ENCODE measurements around the gene PDP2. TPM values are rescaled to one million over a fixed set of nuclear protein-coding genes. Genes with fewer than 3 reads are reported as not detected.

The PDP2 gene
- total and polyA plus RNA-seq, 10 of the 15 experiments (the other 5 are each of a cell fraction or from before 2014, with no cell fraction given): 1.9 to 31.1 (median 6.2) TPM

DNA sequence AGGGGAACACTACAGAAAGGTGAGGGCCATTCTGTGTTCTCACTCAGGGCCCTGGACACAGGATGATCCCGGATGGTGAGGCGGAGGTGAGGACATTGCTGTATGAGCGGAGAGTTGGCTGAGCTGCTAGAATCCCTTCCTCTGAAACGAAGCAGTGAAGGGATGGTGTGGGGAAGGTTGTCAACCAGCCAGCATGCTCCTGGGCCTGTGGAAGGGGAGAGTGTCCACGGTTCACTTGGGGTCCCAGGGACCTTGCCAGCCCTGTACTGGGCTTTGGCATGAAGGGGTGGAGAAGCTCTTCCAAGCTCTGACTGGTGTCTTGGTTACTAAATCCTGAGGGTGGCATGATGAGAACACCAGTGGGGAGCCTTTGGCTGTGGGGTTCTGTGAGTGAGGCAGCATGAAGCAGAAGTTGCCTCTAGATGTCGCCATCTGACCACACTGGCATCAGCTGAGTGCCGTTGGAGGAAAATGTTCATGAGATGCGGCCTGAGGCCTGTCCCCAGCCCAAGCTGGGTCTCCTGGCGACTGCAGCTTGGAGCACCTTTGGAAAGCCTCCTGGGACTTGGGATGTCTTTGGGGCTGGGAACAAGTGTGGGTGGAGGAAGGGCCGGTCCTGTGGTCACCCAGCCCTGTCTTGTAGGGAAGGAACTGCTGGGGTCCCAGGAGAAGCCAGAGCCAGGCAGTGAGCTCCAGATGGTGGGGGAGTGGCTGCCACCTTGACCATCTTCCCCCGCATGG is 14.8 kb downstream of the PDP2 start:
- ChIA-PET POLR2A (interaction anchor here (1.0 kb wide), 1 partner anchor 13 kb away, joined by 3 read pairs; no protein-coding TSS in a partner anchor), CTCF (interaction anchor here (0.6 to 9.7 kb wide), 21 partner anchors 8 to 123 kb away, joined by 3 to 77 read pairs (median 4); partner anchors contain the start of genes CDH16, PDP2 and RRAD), RAD21 (ENCODE audit: unreplicated experiment) (interaction anchor here (1.0 to 1.9 kb wide), 7 partner anchors 9 to 259 kb away, joined by 3 to 6 read pairs (median 4); partner anchors contain the start of gene PDP2), SMC1A (ENCODE audit: uncharacterized antibody, unreplicated experiment) (interaction anchor here (0.6 to 3.0 kb wide), 8 partner anchors 9 to 240 kb away, joined by 3 to 9 read pairs (median 3); no protein-coding TSS in a partner anchor)
- Histone ChIP-seq H3K27ac (ENCODE audit: control insufficient read depth, insufficient read depth) (no peak overlapping the region), H3K79me2 (ENCODE audit: control insufficient read depth, insufficient read depth, low read length) (no peaks in the 10 kb centered on the region), H3K4me3 (no peak overlapping the region), H3K9ac (ENCODE audit: control insufficient read depth, insufficient read depth, low read length) (no peak overlapping the region), H4K20me1 (ENCODE audit: control insufficient read depth, insufficient read depth) (no peaks in the 10 kb centered on the region), H3K9me3 (replicated peaks; ENCODE audit: control insufficient read depth, insufficient read depth, low read length) (no peaks in the 10 kb centered on the region), H3K36me3 (ENCODE audit: control insufficient read depth in 2 of 2, insufficient read depth in 2 of 2, low read length in 1 of 2) (no peaks in the 10 kb centered on the region), H3K27me3 (replicated peaks in 1 of 2; ENCODE audit: control insufficient read depth in 2 of 2, insufficient read depth in 2 of 2, low read length in 1 of 2) (no peaks in the 10 kb centered on the region), H3K4me2 (ENCODE audit: control insufficient read depth, insufficient read depth) (no peak overlapping the region), H3K4me1 (ENCODE audit: control insufficient read depth, insufficient read depth, low read length) (no peaks in the 10 kb centered on the region; the same call in 1 of the 2 replicates), H2AFZ (ENCODE audit: control insufficient read depth, low read depth, low read length) (no peak overlapping the region)
- in situ Hi-C loops (cut with MboI): no loop called here
- WGBS (ENCODE audit: insufficient coverage, insufficient replicate concordance, low lambda C conversion rate, missing lambda C conversion rate): 47% methylated on average over 10 of the region's 11 CpGs
- TF ChIP-seq RAD21 (IDR thresholded peaks at IDR 0.05; ENCODE audit: insufficient read depth, low read depth, low read length) (peak; percentile 89), SMC3 (IDR thresholded peaks at IDR 0.05; ENCODE audit: borderline replicate concordance, low read length) (peak; percentile 67), POU2F2 (IDR thresholded peaks at IDR 0.05; ENCODE audit: borderline replicate concordance, low read depth, low read length) (0 out of 3 replicates have a peak, but pooled peaks have one; percentile 34), IRF4 (IDR thresholded peaks at IDR 0.05; ENCODE audit: low read depth, low read length) (no peak), RUNX3 (IDR thresholded peaks at IDR 0.05; ENCODE audit: low read length) (peak; percentile 36), BRCA1 (IDR thresholded peaks at IDR 0.05; ENCODE audit: low read depth, low read length) (no peak), ZZZ3 (IDR thresholded peaks at IDR 0.05; ENCODE audit: control insufficient read depth, insufficient read length, low read depth) (no peak), BHLHE40 (IDR thresholded peaks at IDR 0.05; ENCODE audit: borderline replicate concordance in 1 of 2, low read depth in 2 of 2, low read length in 1 of 2) (no peak)
- TF ChIP-seq, protein P1, sequence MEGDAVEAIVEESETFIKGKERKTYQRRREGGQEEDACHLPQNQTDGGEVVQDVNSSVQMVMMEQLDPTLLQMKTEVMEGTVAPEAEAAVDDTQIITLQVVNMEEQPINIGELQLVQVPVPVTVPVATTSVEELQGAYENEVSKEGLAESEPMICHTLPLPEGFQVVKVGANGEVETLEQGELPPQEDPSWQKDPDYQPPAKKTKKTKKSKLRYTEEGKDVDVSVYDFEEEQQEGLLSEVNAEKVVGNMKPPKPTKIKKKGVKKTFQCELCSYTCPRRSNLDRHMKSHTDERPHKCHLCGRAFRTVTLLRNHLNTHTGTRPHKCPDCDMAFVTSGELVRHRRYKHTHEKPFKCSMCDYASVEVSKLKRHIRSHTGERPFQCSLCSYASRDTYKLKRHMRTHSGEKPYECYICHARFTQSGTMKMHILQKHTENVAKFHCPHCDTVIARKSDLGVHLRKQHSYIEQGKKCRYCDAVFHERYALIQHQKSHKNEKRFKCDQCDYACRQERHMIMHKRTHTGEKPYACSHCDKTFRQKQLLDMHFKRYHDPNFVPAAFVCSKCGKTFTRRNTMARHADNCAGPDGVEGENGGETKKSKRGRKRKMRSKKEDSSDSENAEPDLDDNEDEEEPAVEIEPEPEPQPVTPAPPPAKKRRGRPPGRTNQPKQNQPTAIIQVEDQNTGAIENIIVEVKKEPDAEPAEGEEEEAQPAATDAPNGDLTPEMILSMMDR (IDR thresholded peaks at IDR 0.05 in 2 of 3, conservative IDR thresholded peaks at IDR 0.05 in 1 of 3; ENCODE audit: control insufficient read depth in 2 of 3, extremely low read depth in 1 of 3, insufficient read depth in 1 of 3, low read depth in 3 of 3, low read length in 3 of 3): peak; percentile 86 to 95 (median 91); a peak in 5 of 6 replicates
- DNase-seq (ENCODE audit: low read depth, low spot score) (no peak), FAIRE-seq (peak; percentile 91), ATAC-seq (peak; percentile 98)
- intact Hi-C loops (cut with micrococcal nuclease; ENCODE audit: unreplicated experiment): loop anchor here (1.0 kb wide), 2 partner anchors 33 to 52 kb away; no protein-coding TSS in a partner anchor
- no TSS peak for BruUV-seq (replicated peaks)

Measured in GM12878 (cell line).